Mesendoderm (in vitro differentiated cells): ENCODE results near the gene SIRT7.
A peak's percentile ranks its signal among the peaks of the same experiment; 100 is the strongest.

Source experiments
- DNase-seq: peaks from one replicate; pipeline ENCODE4 v3.0.0; 2013
- H2AK5ac ChIP-seq: 2 replicates; pipeline ENCODE4 v1.6.1; 2013; ENCODE audit warnings: low read length, inconsistent platforms
- H2BK120ac ChIP-seq: 2 replicates; pipeline ENCODE4 v1.6.1; 2013; ENCODE audit warnings: low read depth, mild to moderate bottlenecking, low read length, moderate library complexity, mixed read lengths
- H2BK15ac ChIP-seq: replicated peaks from 2 replicates; pipeline ENCODE4 v1.6.1; 2013; ENCODE audit warnings: low read depth, mild to moderate bottlenecking, moderate library complexity
- H2BK5ac ChIP-seq: 2 replicates; pipeline ENCODE4 v1.6.1; 2013; ENCODE audit warnings: low read length, inconsistent platforms
- H3K18ac ChIP-seq: 2 replicates; pipeline ENCODE4 v1.6.1; 2013; ENCODE audit warnings: mild to moderate bottlenecking, low read length, mixed read lengths
- H3K23ac ChIP-seq: one replicate; pipeline ENCODE4 v1.6.1; 2013; ENCODE audit warnings: low read length
- H3K27ac ChIP-seq: 2 replicates; pipeline ENCODE4 v1.5.1; 2013; ENCODE audit warnings: low read depth, mild to moderate bottlenecking, inconsistent platforms, low read length, moderate library complexity
- H3K27me3 ChIP-seq: 2 replicates; pipeline ENCODE4 v1.6.1; 2013; ENCODE audit warnings: low read length, control low read depth, mild to moderate bottlenecking, inconsistent platforms; ENCODE audit not compliant: insufficient read depth, poor library complexity
- H3K36me3 ChIP-seq: 2 replicates; pipeline ENCODE4 v1.6.1; 2013; ENCODE audit warnings: low read length, inconsistent platforms; ENCODE audit not compliant: control insufficient read depth, insufficient read depth
- H3K4ac ChIP-seq: one replicate; pipeline ENCODE4 v1.6.1; 2013; ENCODE audit warnings: low read depth, mild to moderate bottlenecking, low read length, moderate library complexity
- H3K4me1 ChIP-seq: 2 replicates; pipeline ENCODE4 v1.6.1; 2013; ENCODE audit warnings: low read depth, low read length, inconsistent platforms; ENCODE audit not compliant: control insufficient read depth
- H3K4me2 ChIP-seq: 2 replicates; pipeline ENCODE4 v1.6.1; 2013; ENCODE audit warnings: low read length
- H3K4me3 ChIP-seq: 2 replicates; pipeline ENCODE4 v1.5.1; 2013; ENCODE audit warnings: mild to moderate bottlenecking, low read length
- H3K56ac ChIP-seq: one replicate; pipeline ENCODE4 v1.6.1; 2013; ENCODE audit warnings: low read length
- H3K79me1 ChIP-seq: 2 replicates; pipeline ENCODE4 v1.6.1; 2013; ENCODE audit warnings: low read length, inconsistent platforms
- H3K79me2 ChIP-seq: 2 replicates; pipeline ENCODE4 v1.6.1; 2013; ENCODE audit warnings: mild to moderate bottlenecking, low read length; ENCODE audit not compliant: control insufficient read depth, insufficient read depth
- H3K9ac ChIP-seq: 2 replicates; pipeline ENCODE4 v1.6.1; 2013; ENCODE audit warnings: low read length, inconsistent platforms
- H4K5ac ChIP-seq: one replicate; pipeline ENCODE4 v1.6.1; 2013; ENCODE audit warnings: low read length
- H4K8ac ChIP-seq: one replicate; pipeline ENCODE4 v1.6.1; 2013; ENCODE audit warnings: low read depth, mild to moderate bottlenecking, control low read depth, low read length, moderate library complexity
- WGBS: extraction: QIAGEN DNeasy Blood & Tissue Kit; methylation state at CpG from one replicate; pipeline ENCODE4 v1.1.7; 2013; ENCODE audit warnings: low lambda C conversion rate, missing lambda C conversion rate; ENCODE audit not compliant: insufficient coverage; ENCODE audit errors: extremely low coverage; 5-methylcytosine and 5-hydroxymethylcytosine counted together

The SIRT7 gene

DNA sequence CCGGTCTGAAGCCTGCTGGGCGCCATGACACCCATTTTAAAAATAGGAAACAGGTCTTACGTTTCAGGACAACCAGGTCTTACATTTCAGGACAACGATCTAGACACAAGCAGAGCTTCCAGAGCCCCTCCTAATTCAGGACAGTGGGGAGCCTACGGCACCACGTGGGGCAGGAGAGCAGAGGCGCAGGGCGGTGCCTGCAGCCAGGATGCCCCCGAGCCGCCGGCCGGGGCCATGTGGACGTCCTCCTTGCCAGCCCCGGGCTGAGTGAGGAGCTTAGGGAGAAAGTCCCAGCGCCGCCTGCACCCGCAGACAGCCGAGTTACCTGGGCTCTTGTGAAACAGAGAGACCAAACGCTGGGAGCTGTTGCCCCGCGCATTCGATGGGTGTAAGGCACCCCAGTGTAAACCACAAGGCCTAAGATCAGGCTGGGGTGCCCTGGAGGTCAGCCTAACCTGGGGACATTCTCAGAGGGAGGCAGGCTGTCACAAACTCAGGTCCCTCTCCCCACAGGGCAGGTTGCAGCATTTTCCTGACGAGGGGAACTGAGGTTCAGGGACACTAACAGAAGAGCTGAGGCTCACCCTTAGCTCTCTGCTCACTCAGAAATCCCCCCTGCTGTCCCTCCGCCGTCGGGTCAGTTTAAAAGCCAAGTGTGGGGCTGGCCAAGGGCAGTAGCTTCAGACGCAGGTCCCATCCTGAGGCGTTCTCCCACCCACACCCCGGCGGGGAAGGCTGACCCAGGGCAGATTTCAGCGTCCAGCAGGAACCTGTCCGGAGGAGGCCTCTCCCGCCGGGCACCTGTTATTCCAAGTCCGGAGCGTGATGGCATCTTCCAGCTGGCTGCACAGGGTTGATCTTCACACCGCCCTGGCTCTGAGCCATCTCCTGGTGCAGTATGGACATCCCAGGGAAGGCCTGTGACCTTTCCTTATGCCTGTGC, 44.8 kb upstream of the SIRT7 start:
- Histone ChIP-seq H3K23ac (no peak overlapping the region), H3K56ac (peak overlapping the region; percentile 73), H3K79me1 (no peaks in the 10 kb centered on the region), H3K4me1 (peaks cover 12% of the 10 kb centered on the region), H3K4me3 (no peak overlapping the region), H3K4ac (peak overlapping the region; percentile 41), H4K8ac (no peak overlapping the region), H3K18ac (no peak overlapping the region), H2AK5ac (no peak overlapping the region), H3K79me2 (no peaks in the 10 kb centered on the region), H2BK15ac (no peak overlapping the region), H4K5ac (no peak overlapping the region), H3K27me3 (peaks cover 6% of the 10 kb centered on the region), H2BK120ac (no peak overlapping the region), H3K27ac (peak overlapping the region; percentile 12), H2BK5ac (no peak overlapping the region), H3K36me3 (no peaks in the 10 kb centered on the region), H3K9ac (peak overlapping the region; percentile 63), H3K4me2 (no peak overlapping the region)
- no CpG with 5 or more reads among the region's 37 CpGs for WGBS
- DNase-seq: no peak

DNA sequence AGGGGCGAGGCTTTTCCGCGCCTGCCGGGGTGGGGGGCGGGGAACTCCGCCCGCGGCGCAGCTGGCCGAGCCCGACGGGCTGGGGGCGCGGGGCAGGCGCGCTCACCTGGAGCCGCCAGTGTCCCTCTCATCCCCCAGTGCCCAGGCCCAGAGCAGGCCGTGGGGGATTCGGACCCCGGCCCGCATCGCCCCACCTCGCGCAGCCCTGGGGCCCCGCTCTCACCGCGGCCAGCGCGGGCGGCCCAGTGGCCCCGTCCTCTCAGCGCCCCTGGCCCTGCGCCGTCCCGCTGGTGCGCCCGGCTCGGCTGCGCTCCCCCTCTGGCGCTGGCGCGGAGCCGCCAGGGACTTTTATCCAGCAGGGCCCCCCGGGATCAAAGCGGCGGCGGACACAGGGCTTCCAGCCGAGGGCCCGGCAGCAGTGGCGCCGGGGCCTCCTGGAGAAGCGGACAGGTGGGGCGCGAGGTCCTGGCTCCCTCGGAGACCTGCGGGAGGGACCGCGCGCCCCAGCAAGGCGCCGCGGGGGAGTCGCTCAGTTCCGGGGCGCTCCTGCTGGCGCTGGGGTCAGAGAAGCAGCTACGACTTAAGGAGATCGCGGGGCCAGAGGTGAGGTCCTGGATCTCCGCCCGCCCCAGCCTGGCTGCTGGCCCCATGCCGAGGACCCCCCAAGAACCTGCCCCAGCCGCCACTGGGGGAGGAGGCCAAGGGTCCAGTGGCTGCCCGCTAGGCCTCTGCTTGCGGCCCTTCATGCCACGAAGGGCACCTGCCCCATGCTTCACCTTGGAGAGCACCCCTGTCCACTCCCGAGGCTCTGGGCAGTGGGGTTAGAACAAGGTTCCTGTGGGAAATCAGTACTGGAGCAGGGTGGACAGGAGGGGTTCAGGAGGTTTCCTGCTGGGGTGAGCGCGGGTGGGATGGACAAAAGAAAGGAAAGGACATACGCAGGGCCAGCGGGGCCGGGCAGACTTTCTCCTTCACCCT, 43.8 kb upstream of the SIRT7 start:
- H2AK5ac ChIP-seq: no peak overlapping the region
- no peak overlapping the region for H3K4me3 ChIP-seq
- no CpG with 5 or more reads among the region's 82 CpGs for WGBS
- H2BK120ac ChIP-seq: no peak overlapping the region
- H3K4me1 ChIP-seq: peaks cover 5% of the 10 kb centered on the region
- H3K27ac ChIP-seq: peak overlapping the region; percentile 28
- H4K8ac ChIP-seq: no peak overlapping the region
- no peak overlapping the region for H2BK15ac ChIP-seq
- no peak for DNase-seq
- H3K9ac ChIP-seq: peak overlapping the region; percentile 63
- H3K27me3 ChIP-seq: peaks cover 6% of the 10 kb centered on the region
- H3K36me3 ChIP-seq: no peaks in the 10 kb centered on the region
- no peak overlapping the region for H2BK5ac ChIP-seq
- H3K79me1 ChIP-seq: no peaks in the 10 kb centered on the region
- H3K56ac ChIP-seq: peak overlapping the region; percentile 73
- peak overlapping the region; percentile 19 for H3K4ac ChIP-seq
- H3K18ac ChIP-seq: peak overlapping the region; percentile 32
- no peak overlapping the region for H4K5ac ChIP-seq
- peak overlapping the region; percentile 50 for H3K4me2 ChIP-seq
- no peaks in the 10 kb centered on the region for H3K79me2 ChIP-seq
- H3K23ac ChIP-seq: no peak overlapping the region

DNA sequence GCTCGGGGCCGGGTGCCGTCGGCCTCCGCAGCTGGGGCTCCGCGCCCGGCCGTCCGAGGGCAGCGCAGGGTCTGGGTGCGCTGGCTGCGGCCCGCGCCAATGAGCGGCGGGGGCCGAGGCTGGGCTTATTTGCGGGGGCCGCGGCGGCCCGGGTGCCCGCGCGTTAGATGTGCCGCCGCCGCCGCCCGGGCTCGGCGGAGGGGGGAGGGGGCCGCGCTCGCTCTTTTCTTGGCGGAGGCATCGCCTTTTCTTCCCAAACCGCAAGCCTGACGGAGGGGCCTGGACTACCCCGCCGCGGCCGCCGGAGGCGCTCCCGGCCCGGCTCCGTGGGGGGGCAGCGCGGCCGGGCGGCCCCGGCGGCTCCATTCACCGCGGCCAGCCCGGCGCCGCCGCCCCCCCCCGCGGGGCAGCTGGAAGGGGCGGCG, 43.1 kb upstream of the SIRT7 start, which contains the start of gene NOTUM:
NOTUM (minus strand) TSS at position 101 of the 425 bp plus-strand sequence. CDS start 278 bp downstream, outside the sequence.
- Histone ChIP-seq H3K79me1 (no peaks in the 10 kb centered on the region), H2BK15ac (no peak within 1 kb of the TSS), H3K4me3 (peak within 1 kb of the TSS; percentile 24), H3K23ac (peak within 1 kb of the TSS; percentile 45), H2AK5ac (no peak within 1 kb of the TSS), H3K27ac (peak within 1 kb of the TSS; percentile 28), H3K18ac (peak within 1 kb of the TSS; percentile 77), H3K4me1 (peaks cover 5% of the 10 kb centered on the region), H2BK5ac (no peak within 1 kb of the TSS), H3K4me2 (peak within 1 kb of the TSS; percentile 50), H3K79me2 (no peaks in the 10 kb centered on the region), H3K9ac (peak within 1 kb of the TSS; percentile 63), H3K27me3 (peaks cover 6% of the 10 kb centered on the region), H3K4ac (peak within 1 kb of the TSS; percentile 63), H4K5ac (no peak within 1 kb of the TSS), H4K8ac (no peak within 1 kb of the TSS), H3K56ac (peak within 1 kb of the TSS; percentile 78), H3K36me3 (no peaks in the 10 kb centered on the region), H2BK120ac (no peak within 1 kb of the TSS)
- no CpG with 5 or more reads among the region's 65 CpGs for WGBS
- peak; percentile 75 for DNase-seq

DNA sequence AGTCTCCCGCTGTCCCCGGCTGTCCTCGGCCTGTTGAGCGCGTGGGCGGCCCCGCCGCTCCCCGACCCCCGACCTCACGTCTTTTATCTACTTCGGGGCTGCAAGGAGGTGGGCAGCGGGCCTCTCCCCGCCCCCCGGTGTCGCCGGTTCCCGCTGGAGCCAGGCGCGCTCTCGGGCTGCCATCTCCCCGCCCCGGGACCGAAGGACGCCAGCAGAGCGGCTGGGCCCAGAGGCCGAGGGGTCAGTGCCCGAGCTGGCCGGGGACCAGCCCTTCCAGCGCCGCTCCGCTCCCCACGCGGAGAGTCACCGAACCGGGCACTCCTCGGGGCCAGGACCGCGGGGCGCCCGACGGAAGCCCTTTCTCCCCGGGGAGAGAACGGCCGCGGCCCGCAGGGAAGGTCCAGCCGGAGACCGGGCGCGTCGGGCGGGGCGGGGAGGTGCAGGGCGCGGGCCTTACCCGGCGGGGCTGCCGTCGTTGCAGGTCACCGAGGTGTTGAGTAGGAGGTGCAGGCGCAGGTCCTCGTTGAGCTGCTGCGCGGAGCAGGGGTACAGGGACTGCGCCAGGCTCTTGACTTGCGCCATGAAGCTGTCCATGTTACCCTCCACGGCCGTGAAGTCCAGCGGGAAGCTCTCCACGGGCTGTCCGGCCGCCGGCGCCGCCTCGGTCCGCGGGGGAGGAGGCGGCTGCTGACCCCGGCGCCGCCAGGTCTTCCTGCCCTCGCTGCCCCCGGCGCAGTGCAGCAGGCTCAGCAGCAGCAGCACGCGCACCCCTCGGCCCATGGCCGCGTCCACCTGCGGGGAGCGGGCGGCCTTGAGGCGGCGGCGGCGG, 42.4 kb upstream of the SIRT7 start:
- H3K79me1 ChIP-seq: no peaks in the 10 kb centered on the region
- H3K4me2 ChIP-seq: peak overlapping the region; percentile 48
- DNase-seq: peak; percentile 59
- peak overlapping the region; percentile 45 for H3K23ac ChIP-seq
- no peak overlapping the region for H4K8ac ChIP-seq
- H3K4ac ChIP-seq: peak overlapping the region; percentile 63
- peak overlapping the region; percentile 24 for H3K4me3 ChIP-seq
- H3K9ac ChIP-seq: peak overlapping the region; percentile 37
- H3K18ac ChIP-seq: peak overlapping the region; percentile 77
- no peak overlapping the region for H2BK120ac ChIP-seq
- H3K36me3 ChIP-seq: no peaks in the 10 kb centered on the region
- no peak overlapping the region for H2BK15ac ChIP-seq
- no peaks in the 10 kb centered on the region for H3K79me2 ChIP-seq
- H2BK5ac ChIP-seq: no peak overlapping the region
- H2AK5ac ChIP-seq: no peak overlapping the region
- H4K5ac ChIP-seq: no peak overlapping the region
- no CpG with 5 or more reads among the region's 98 CpGs for WGBS
- peak overlapping the region; percentile 78 for H3K56ac ChIP-seq
- peaks cover 5% of the 10 kb centered on the region for H3K4me1 ChIP-seq
- no peak overlapping the region for H3K27ac ChIP-seq
- peaks cover 6% of the 10 kb centered on the region for H3K27me3 ChIP-seq
